Cardiac fibroblast (primary cell): ENCODE results near the gene TP53BP1.
A peak's percentile ranks its signal among the peaks of the same experiment; 100 is the strongest.

Source experiments
- DNase-seq, 2 donors: peaks; one replicate each; pipeline versions ENCODE4 v3.0.0 to v3.0.0-alpha.2; 2010; ENCODE audit warnings: low read depth in 2 of 2
- H3K4me3 ChIP-seq, 2 donors: replicated peaks in 1 of 2; 1 replicate in 1 of 2; 2 replicates in 1 of 2; pipeline ENCODE4 v1.5.1; 2011; ENCODE audit warnings: low read depth in 2 of 2, low read length in 2 of 2, mild to moderate bottlenecking in 2 of 2, moderate library complexity in 1 of 2
- CTCF ChIP-seq: IDR thresholded peaks from one replicate; pipeline ENCODE4 v1.5.1; 2011; ENCODE audit warnings: low read depth, mild to moderate bottlenecking, low read length, inconsistent platforms

TP53BP1 gene

GRCh38 chr15:43518197-43518761 lies 25.3 kb upstream of the TP53BP1 start:
- DNase-seq: peak; percentile 25 to 41
- peak overlapping the region; percentile 59 to 61 for H3K4me3 ChIP-seq
- no peak for TF ChIP-seq CTCF

- peak within 1 kb of the TSS; percentile 59 to 61 for H3K4me3 ChIP-seq
- DNase-seq: peak; percentile 43 to 67
- no peak for TF ChIP-seq CTCF
These were observed 24.6 kb upstream of the TP53BP1 start, which contains the start of gene MAP1A for GRCh38 chr15:43517354-43518196. Gene MAP1A, plus strand, starts transcription at chr15:43517608. Its CDS starts 3,866 bp downstream, at chr15:43521474.

GRCh38 chr15:43516801-43517353 lies 23.9 kb upstream of the TP53BP1 start:
- no peak for TF ChIP-seq CTCF
- DNase-seq: peak; percentile 46 to 61

GRCh38 chr15:43516185-43516584 lies 23.2 kb upstream of the TP53BP1 start:
- peak; percentile 33 to 53 for DNase-seq
- no peak overlapping the region for H3K4me3 ChIP-seq
- no peak for TF ChIP-seq CTCF

More at GRCh38 chr15:43516801-43517353, 23.9 kb upstream of the TP53BP1 start:
- H3K4me3 ChIP-seq: peak overlapping the region; percentile 33 to 59

- H3K4me3 ChIP-seq: no peak overlapping the region
- TF ChIP-seq CTCF: no peak
- no peak for DNase-seq
These were observed 22.8 kb upstream of the TP53BP1 start for GRCh38 chr15:43515741-43516140.

- H3K4me3 ChIP-seq: no peak overlapping the region
- peak; percentile 71 for TF ChIP-seq CTCF
- peak; percentile 49 for DNase-seq
These were observed 21.5 kb upstream of the TP53BP1 start for GRCh38 chr15:43514241-43515057.
